ENCODE results near the gene INAFM1. TPM values are rescaled to one million over a fixed set of nuclear protein-coding genes. Genes with fewer than 3 reads are reported as not detected.
A peak's percentile ranks its signal among the peaks of the same experiment; 100 is the strongest.

INAFM1 gene
- total and polyA plus RNA-seq, 8 donors: 8.7 to 22.2 (median 12.9) TPM

- TF ChIP-seq, protein P1, sequence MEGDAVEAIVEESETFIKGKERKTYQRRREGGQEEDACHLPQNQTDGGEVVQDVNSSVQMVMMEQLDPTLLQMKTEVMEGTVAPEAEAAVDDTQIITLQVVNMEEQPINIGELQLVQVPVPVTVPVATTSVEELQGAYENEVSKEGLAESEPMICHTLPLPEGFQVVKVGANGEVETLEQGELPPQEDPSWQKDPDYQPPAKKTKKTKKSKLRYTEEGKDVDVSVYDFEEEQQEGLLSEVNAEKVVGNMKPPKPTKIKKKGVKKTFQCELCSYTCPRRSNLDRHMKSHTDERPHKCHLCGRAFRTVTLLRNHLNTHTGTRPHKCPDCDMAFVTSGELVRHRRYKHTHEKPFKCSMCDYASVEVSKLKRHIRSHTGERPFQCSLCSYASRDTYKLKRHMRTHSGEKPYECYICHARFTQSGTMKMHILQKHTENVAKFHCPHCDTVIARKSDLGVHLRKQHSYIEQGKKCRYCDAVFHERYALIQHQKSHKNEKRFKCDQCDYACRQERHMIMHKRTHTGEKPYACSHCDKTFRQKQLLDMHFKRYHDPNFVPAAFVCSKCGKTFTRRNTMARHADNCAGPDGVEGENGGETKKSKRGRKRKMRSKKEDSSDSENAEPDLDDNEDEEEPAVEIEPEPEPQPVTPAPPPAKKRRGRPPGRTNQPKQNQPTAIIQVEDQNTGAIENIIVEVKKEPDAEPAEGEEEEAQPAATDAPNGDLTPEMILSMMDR (IDR thresholded peaks at IDR 0.05): no peak
- Histone ChIP-seq H3K4me1 (peaks cover 3 to 22% of the 10 kb centered on the region in 2 donors), H3K27ac (no peak overlapping the region), H3K9me3 (no peaks in the 10 kb centered on the region), H3K27me3 (no peaks in the 10 kb centered on the region), H3K4me3 (no peak overlapping the region), H3K36me3 (peaks cover 0 to 65% of the 10 kb centered on the region in 2 donors)
- ATAC-seq: no peak
- intact Hi-C loops (cut with DNase I): no loop called here
- DNase-seq: no peak
These were observed 4.3 kb upstream of the INAFM1 start for GRCh38 chr19:47270408-47270807.

DNA sequence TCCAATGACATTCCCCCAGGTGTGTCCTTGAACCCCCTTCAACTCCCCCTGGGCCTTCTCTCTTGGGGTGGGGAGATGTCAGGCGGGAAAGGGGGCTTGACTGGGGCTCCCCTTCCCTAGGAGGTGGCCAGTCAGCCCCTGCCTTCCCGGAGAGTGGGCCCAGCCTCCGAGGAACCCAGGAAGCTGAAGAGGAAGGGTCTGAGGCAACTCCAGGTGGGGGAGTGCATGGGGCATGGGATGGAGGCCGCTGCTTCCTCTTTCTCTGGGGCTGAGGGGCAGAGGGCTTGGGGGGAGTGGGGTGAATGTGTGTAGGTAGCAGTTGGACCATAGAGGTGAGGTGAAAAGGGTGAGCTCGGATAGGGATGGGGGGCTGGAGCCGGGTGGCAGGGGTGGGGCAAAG lies 2.7 kb upstream of the INAFM1 start:
- ATAC-seq: no peak
- intact Hi-C loops (cut with DNase I): no loop called here
- Histone ChIP-seq H3K27ac (no peak overlapping the region), H3K27me3 (no peaks in the 10 kb centered on the region), H3K4me1 (peaks cover 13 to 33% of the 10 kb centered on the region in 2 donors), H3K9me3 (no peaks in the 10 kb centered on the region), H3K36me3 (peaks cover 0 to 50% of the 10 kb centered on the region in 2 donors), H3K4me3 (no peak overlapping the region)
- DNase-seq: no peak
- TF ChIP-seq, protein P1 (IDR thresholded peaks at IDR 0.05): no peak

- intact Hi-C loops (cut with DNase I): no loop called here
- DNase-seq (peak in 2 of 4 donors; percentile 66 to 78), ATAC-seq (peak; percentile 1)
These were observed 2.0 kb upstream of the INAFM1 start for GRCh38 chr19:47272448-47273312.

DNA sequence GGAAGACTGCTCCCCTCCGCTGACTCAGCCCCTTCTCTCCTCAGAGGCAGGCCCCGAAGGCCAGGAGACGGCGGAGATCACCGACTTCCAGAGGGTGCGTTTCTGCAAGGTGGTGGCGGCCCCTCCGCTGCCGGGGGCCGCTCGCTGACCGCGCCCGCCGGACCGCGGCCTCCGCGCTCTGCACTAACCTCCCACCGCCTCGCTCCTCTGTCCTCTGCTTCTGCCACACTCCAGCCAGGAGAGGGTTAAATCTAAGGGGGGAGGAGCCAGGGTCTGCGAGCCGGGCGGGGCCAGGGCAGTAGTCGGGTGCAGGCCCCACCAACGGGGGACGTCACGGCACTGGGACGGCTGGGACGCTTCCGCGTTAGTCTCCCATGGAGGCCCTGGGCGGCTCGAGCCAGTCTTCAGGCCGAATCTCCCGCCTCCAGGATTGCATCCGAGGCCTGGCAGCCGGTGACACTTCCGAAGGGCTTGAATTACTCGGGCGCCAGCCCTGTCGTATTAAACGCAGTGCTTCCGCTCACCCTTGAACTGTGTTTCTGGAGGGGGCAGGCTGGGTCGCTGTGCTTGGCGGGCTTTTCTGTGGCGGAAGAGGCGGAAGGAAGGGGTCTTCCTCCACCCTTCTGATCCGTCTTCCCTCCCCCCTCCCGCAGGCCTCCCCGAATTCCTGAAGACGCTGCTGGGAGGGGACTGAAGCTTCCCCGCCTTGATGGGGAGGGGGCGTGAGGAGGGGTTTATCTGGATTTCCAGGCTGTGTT lies 1.2 kb upstream of the INAFM1 start:
- H3K27ac ChIP-seq: peak overlapping the region; percentile 89 to 98
- H3K4me3 ChIP-seq: peak overlapping the region; percentile 53 to 65
- peaks cover 13 to 33% of the 10 kb centered on the region in 2 donors for H3K4me1 ChIP-seq
- DNase-seq (peak; percentile 93 to 98 (median 95)), ATAC-seq (peak; percentile 87)
- H3K36me3 ChIP-seq: peaks cover 0 to 35% of the 10 kb centered on the region in 2 donors
- TF ChIP-seq, protein P1 (IDR thresholded peaks at IDR 0.05): no peak
- H3K27me3 ChIP-seq: no peaks in the 10 kb centered on the region
- H3K9me3 ChIP-seq: no peaks in the 10 kb centered on the region
- intact Hi-C loops (cut with DNase I): no loop called here

More at GRCh38 chr19:47272448-47273312, 2.0 kb upstream of the INAFM1 start:
- Histone ChIP-seq H3K36me3 (peaks cover 0 to 42% of the 10 kb centered on the region in 2 donors), H3K9me3 (no peaks in the 10 kb centered on the region), H3K27ac (peak overlapping the region; percentile 89 to 98), H3K4me3 (peak overlapping the region; percentile 53 to 65), H3K4me1 (peaks cover 13 to 33% of the 10 kb centered on the region in 2 donors), H3K27me3 (no peaks in the 10 kb centered on the region)
- TF ChIP-seq, protein P1 (IDR thresholded peaks at IDR 0.05): no peak

Data from left lung (tissue), 10 donors.